Stimulated activated CD8-positive, alpha-beta memory T cell treated with anti-CD3 and anti-CD28 coated beads, Interleukin-7, amount 100 ng/mL, for 1 hour (primary cell): Measurements from ENCODE around the gene MAP1A.

Experiments
- DNase-seq, 2 donors: peaks; one replicate each; pipeline ENCODE4 v3.0.0-alpha.2; 2020; ENCODE audit warnings: low read depth in 2 of 2

The MAP1A gene

GRCh38 chr15:43511012-43511885 is 6.2 kb upstream of the MAP1A start:
- no peak for DNase-seq

DNA sequence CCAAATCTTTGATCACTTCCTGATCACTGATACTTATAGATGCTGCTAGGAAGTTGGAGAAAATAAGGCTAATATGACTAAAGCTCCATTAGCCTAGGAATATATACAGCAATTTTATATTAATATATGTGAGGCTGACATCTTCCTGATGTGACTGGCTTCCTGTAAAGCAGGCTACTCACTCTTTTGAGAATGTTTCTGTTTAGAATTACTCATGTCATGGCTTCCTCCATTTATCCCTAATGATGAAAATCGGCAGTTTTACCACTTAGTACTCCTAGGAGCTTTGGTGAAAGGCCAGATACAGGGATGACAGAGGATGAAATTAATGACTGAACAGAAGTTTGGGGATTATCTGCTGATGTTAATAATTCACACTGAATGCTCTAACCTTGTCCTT is 3.9 kb upstream of the MAP1A start:
- no peak for DNase-seq

DNA sequence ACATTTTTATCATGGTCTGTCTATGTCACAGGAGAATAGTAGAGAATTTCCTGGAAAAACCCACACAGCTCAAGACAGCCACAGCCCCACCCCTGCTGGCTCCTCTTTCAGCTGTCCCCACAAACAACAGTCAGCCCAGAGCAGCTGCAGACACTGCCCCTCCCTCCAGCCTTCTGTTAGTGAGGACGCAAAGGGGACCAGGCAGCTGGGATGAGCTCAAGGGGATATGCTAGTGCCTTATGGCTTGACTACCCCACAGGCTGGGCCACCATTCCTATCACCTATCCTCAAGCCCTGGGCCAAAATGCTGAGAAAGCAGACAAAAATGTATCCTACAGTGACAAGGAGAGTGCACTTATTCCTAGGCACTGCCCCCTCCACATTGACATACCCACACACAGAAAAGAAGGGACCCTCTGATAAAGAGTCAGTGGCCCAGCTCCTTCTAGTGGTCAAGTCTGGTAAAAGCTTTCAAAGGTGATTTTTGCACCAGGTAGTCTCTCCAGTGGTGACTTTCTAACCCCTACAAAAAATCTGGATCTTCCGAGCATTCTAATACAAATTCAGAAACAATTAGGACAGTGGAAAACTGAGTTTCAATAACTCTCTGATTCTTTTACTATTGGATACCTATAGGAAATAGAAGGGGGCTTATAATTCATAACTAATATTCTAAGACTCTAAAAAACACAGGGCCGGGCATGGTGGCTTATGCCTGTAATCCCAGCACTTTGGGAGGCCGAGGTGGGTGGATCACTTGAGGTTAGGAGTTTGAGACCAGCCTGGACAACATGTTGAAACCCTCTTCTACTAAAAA is 3.0 kb upstream of the MAP1A start:
- no peak for DNase-seq

- DNase-seq = no peak
Measured at GRCh38 chr15:43515741-43516140, 1.7 kb upstream of the MAP1A start.

GRCh38 chr15:43516185-43516584 is 1.2 kb upstream of the MAP1A start:
- DNase-seq = no peak

- DNase-seq = no peak
Measured at GRCh38 chr15:43516801-43517353, 531 bp upstream of the MAP1A start.

DNA sequence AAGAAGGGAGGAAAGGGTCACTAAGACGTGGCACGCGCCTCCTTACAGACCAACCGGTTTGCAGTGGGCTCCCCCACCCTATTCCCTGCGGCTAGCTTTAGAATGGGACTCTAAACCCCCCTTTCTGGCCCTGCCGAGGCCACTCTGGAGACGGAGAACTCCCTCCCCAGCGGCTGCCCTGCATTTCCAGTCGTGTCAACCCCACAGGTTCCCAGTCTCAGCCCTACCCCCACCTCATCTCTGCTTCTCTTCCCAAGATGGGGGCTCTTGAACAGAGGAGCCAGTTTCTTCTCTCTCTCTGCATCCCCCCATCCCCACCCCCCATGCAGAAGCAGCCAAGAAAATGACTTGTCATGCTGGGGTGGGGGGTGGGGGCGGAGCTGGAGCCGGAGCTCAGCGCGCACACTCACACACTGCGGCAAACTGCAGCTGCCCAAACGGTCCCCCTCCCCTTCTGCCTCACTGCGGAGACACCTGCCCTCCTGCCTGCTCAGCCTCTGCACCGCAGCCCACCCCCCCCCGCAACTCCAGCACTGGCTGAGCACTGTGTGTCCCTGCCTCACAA is 871 bp downstream of the MAP1A start:
- DNase-seq = no peak

DNA sequence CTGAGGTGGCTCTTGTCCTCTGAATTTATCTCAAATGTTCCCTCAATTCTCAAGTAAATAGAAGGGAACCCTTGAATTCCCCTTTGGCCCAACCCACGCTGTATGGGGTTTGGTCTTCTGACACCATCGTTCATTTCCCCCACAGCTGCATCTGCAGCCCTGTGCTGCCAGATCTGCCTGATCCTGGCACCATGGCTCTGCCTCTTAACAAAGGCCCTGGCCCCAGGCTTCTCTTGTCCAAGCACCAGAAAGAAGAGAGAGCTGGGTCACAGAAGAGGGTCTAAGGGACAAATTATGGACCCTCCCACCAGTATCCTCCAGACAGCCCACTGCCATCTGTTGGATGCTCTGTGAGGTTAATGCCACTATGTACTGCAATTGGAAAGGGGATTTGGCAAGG is 1.8 kb downstream of the MAP1A start:
- DNase-seq = no peak

- DNase-seq = no peak
Measured at GRCh38 chr15:43520138-43520537, 2.7 kb downstream of the MAP1A start.

DNA sequence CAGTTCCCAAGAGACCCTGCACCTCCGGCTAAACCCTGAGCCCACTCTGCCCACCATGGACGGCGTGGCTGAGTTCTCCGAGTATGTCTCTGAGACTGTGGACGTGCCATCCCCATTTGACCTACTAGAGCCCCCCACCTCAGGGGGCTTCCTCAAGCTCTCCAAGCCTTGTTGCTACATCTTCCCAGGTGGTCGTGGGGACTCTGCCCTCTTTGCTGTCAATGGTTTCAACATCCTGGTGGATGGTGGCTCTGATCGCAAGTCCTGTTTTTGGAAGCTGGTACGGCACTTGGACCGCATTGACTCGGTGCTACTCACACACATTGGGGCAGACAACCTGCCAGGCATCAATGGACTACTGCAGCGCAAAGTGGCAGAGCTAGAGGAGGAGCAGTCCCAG is 4.0 kb downstream of the MAP1A start:
- no peak for DNase-seq

DNA sequence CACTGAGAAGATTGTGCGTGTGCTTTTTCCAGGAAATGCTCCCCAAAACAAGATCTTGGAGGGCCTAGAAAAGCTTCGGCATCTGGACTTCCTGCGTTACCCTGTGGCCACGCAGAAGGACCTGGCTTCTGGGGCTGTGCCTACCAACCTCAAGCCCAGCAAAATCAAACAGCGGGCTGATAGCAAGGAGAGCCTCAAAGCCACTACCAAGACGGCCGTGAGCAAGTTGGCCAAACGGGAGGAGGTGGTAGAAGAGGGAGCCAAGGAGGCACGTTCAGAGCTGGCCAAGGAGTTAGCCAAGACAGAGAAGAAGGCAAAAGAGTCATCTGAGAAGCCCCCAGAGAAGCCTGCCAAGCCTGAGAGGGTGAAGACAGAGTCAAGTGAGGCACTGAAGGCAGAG is 4.8 kb downstream of the MAP1A start:
- no peak for DNase-seq

DNA sequence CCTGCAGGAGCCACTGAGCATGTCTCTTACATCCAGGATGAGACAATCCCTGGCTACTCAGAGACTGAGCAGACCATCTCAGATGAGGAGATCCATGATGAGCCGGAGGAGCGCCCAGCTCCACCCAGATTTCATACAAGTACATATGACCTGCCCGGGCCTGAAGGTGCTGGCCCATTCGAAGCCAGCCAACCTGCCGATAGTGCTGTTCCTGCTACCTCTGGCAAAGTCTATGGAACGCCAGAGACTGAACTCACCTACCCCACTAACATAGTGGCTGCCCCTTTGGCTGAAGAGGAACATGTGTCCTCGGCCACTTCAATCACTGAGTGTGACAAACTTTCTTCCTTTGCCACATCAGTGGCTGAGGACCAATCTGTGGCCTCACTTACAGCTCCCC is 6.2 kb downstream of the MAP1A start:
- DNase-seq = no peak

- DNase-seq = no peak
Measured at GRCh38 chr15:43524254-43524845, 6.9 kb downstream of the MAP1A start.

- DNase-seq = no peak
Measured at GRCh38 chr15:43525131-43525530, 7.7 kb downstream of the MAP1A start.

- no peak for DNase-seq
Measured at GRCh38 chr15:43526261-43526930, 9.0 kb downstream of the MAP1A start.

DNA sequence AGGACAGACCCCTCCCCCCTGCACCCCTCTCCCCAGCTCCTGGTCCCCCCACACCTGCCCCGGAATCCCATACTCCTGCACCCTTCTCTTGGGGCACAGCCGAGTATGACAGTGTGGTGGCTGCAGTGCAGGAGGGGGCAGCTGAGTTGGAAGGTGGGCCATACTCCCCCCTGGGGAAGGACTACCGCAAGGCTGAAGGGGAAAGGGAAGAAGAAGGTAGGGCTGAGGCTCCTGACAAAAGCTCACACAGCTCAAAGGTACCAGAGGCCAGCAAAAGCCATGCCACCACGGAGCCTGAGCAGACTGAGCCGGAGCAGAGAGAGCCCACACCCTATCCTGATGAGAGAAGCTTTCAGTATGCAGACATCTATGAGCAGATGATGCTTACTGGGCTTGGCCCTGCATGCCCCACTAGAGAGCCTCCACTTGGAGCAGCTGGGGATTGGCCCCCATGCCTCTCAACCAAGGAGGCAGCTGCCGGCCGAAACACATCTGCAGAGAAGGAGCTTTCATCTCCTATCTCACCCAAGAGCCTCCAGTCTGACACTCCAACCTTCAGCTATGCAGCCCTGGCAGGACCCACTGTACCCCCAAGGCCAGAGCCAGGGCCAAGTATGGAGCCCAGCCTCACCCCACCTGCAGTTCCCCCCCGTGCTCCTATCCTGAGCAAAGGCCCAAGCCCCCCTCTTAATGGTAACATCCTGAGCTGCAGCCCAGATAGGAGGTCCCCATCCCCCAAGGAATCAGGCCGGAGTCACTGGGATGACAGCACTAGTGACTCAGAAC is 9.8 kb downstream of the MAP1A start:
- DNase-seq = no peak

DNA sequence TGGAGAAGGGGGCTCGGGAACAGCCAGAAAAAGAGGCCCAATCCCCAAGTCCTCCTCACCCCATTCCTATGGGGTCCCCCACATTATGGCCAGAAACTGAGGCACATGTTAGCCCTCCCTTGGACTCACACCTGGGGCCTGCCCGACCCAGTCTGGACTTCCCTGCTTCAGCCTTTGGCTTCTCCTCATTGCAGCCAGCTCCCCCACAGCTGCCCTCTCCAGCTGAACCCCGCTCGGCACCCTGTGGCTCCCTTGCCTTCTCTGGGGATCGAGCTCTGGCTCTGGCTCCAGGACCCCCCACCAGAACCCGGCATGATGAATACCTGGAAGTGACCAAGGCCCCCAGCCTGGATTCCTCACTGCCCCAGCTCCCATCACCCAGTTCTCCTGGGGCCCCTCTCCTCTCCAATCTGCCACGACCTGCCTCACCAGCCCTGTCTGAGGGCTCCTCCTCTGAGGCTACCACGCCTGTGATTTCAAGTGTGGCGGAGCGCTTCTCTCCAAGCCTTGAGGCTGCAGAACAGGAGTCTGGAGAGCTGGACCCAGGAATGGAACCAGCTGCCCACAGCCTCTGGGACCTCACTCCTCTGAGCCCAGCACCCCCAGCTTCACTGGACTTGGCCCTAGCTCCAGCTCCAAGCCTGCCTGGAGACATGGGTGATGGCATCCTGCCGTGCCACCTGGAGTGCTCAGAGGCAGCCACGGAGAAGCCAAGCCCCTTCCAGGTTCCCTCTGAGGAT is 10.6 kb downstream of the MAP1A start:
- DNase-seq = no peak

DNA sequence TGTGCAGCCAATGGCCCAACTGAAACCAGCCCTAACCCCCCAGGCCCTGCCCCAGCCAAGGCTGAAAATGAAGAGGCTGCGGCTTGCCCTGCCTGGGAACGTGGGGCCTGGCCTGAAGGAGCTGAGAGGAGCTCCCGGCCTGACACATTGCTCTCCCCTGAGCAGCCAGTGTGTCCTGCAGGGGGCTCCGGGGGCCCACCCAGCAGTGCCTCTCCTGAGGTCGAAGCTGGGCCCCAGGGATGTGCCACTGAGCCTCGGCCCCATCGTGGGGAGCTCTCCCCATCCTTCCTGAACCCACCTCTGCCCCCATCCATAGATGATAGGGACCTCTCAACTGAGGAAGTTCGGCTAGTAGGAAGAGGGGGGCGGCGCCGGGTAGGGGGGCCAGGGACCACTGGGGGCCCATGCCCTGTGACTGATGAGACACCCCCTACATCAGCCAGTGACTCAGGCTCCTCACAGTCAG is 11.2 kb downstream of the MAP1A start:
- DNase-seq = no peak

GRCh38 chr15:43529141-43529540 is 11.7 kb downstream of the MAP1A start:
- no peak for DNase-seq
